IPS-20b (cell line): Measurements from ENCODE around the gene RBFOX2.

ENCODE experiments used
- H3K27ac ChIP-seq: one replicate; pipeline ENCODE4 v1.5.1; 2013; ENCODE audit warnings: low read length
- H3K27me3 ChIP-seq: 2 replicates; pipeline ENCODE4 v1.6.1; 2013; ENCODE audit warnings: mild to moderate bottlenecking, low read length, inconsistent platforms; ENCODE audit not compliant: insufficient read depth
- H3K36me3 ChIP-seq: 2 replicates; pipeline ENCODE4 v1.6.1; 2013; ENCODE audit warnings: low read depth, mild to moderate bottlenecking, inconsistent platforms, low read length, moderate library complexity; ENCODE audit not compliant: insufficient read depth
- H3K4me1 ChIP-seq: 2 replicates; pipeline ENCODE4 v1.6.1; 2013; ENCODE audit warnings: mild to moderate bottlenecking, control low read depth, inconsistent platforms, low read length, moderate library complexity; ENCODE audit not compliant: insufficient read depth
- H3K4me3 ChIP-seq: 2 replicates; pipeline ENCODE4 v1.5.1; 2013; ENCODE audit warnings: mild to moderate bottlenecking, low read length, inconsistent platforms
- H3K9ac ChIP-seq: 2 replicates; pipeline ENCODE4 v1.6.1; 2013; ENCODE audit warnings: low read depth, mild to moderate bottlenecking, inconsistent platforms, low read length, moderate library complexity
- H3K9me3 ChIP-seq: 2 replicates; pipeline ENCODE4 v1.6.1; 2013; ENCODE audit warnings: mild to moderate bottlenecking, low read depth, low read length, inconsistent platforms; ENCODE audit not compliant: insufficient read depth

RBFOX2 gene

GRCh38 chr22:35850831-35851230, 177.8 kb downstream of the RBFOX2 start:
- H3K9ac ChIP-seq, result no peak overlapping the region
- no peak overlapping the region for H3K27ac ChIP-seq
- H3K9me3 ChIP-seq, result no peaks in the 10 kb centered on the region
- no peaks in the 10 kb centered on the region for H3K27me3 ChIP-seq
- H3K4me3 ChIP-seq, result no peak overlapping the region
- H3K4me1 ChIP-seq, result peaks cover 5% of the 10 kb centered on the region; the same call in 1 of the 2 replicates
- H3K36me3 ChIP-seq, result no peaks in the 10 kb centered on the region

- H3K9ac ChIP-seq, result no peak overlapping the region
- H3K9me3 ChIP-seq, result no peaks in the 10 kb centered on the region
- no peak overlapping the region for H3K27ac ChIP-seq
- H3K36me3 ChIP-seq, result no peaks in the 10 kb centered on the region
- peaks cover 14% of the 10 kb centered on the region; the same call in 1 of the 2 replicates for H3K4me1 ChIP-seq
- no peaks in the 10 kb centered on the region for H3K27me3 ChIP-seq
- no peak overlapping the region for H3K4me3 ChIP-seq
Measured at GRCh38 chr22:35846804-35847203, 181.8 kb downstream of the RBFOX2 start.

- no peak overlapping the region for H3K27ac ChIP-seq
Measured at GRCh38 chr22:35844886-35845285, 183.7 kb downstream of the RBFOX2 start.

DNA sequence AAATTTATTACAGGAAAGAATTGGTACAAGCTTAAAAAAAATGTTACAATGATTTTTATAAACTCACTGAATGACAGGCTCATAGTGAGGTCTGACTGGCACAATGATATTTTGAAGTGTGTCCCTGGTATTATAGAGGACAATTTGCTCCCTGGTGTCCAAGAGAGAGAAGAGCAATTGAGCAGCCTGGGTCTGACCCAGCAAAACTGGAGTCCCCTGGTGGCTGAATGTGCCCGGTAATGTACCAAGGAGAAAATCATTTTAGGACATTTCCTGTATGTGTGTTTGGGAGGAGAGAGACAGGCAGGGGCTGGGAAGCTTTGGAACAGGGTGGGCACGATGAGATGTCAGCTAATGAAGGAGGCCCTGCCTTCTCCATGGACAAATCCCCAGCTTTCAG, 185.7 kb downstream of the RBFOX2 start:
- Histone ChIP-seq H3K27ac (no peak overlapping the region), H3K9me3 (no peaks in the 10 kb centered on the region), H3K4me1 (peaks cover 20% of the 10 kb centered on the region; the same call in 1 of the 2 replicates), H3K36me3 (no peaks in the 10 kb centered on the region), H3K4me3 (no peak overlapping the region), H3K27me3 (no peaks in the 10 kb centered on the region), H3K9ac (no peak overlapping the region; the same call in 1 of the 2 replicates)

More at GRCh38 chr22:35844886-35845285, 183.7 kb downstream of the RBFOX2 start:
- Histone ChIP-seq H3K27me3 (no peaks in the 10 kb centered on the region), H3K9ac (no peak overlapping the region), H3K4me3 (no peak overlapping the region), H3K36me3 (no peaks in the 10 kb centered on the region), H3K9me3 (no peaks in the 10 kb centered on the region), H3K4me1 (peaks cover 13% of the 10 kb centered on the region; the same call in 1 of the 2 replicates)

DNA sequence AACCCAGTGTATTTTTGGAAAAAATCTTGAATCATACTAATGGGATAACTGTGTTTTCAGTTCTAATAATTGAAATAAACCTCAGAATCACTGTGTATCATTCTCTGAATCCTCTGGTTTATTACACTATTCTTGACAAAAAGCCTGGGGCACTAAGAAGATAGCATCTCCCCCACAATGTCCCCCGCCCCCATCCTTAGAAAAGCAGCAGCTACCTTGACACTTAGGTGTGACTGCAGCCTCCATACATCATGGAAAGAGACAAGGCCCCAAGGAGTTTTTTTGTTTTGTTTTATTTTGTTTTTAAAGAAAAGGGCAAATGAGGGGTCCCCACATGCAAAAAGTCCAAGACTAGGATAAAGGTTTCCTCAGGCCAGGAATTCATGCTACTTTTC, 186.1 kb downstream of the RBFOX2 start:
- H3K36me3 ChIP-seq, result no peaks in the 10 kb centered on the region
- no peak overlapping the region for H3K27ac ChIP-seq
- no peaks in the 10 kb centered on the region for H3K27me3 ChIP-seq
- H3K9me3 ChIP-seq, result no peaks in the 10 kb centered on the region
- H3K4me3 ChIP-seq, result no peak overlapping the region
- no peak overlapping the region; the same call in 1 of the 2 replicates for H3K9ac ChIP-seq
- H3K4me1 ChIP-seq, result peaks cover 24% of the 10 kb centered on the region; the same call in 1 of the 2 replicates

- H3K27ac ChIP-seq, result no peak overlapping the region
- peaks cover 28% of the 10 kb centered on the region for H3K4me1 ChIP-seq
- no peaks in the 10 kb centered on the region for H3K27me3 ChIP-seq
- H3K9me3 ChIP-seq, result no peaks in the 10 kb centered on the region
- H3K9ac ChIP-seq, result no peak overlapping the region; the same call in 1 of the 2 replicates
- H3K36me3 ChIP-seq, result no peaks in the 10 kb centered on the region
- no peak overlapping the region for H3K4me3 ChIP-seq
Measured at GRCh38 chr22:35841907-35842518, 186.6 kb downstream of the RBFOX2 start.

- Histone ChIP-seq H3K9me3 (no peaks in the 10 kb centered on the region), H3K36me3 (no peaks in the 10 kb centered on the region), H3K27ac (peak overlapping the region; percentile 15), H3K4me1 (peaks cover 41% of the 10 kb centered on the region), H3K27me3 (no peaks in the 10 kb centered on the region), H3K9ac (peak overlapping the region; percentile 87), H3K4me3 (peak overlapping the region; percentile 91)
Measured at GRCh38 chr22:35840302-35840739, 188.3 kb downstream of the RBFOX2 start.

GRCh38 chr22:35839841-35840301, 188.8 kb downstream of the RBFOX2 start:
- Histone ChIP-seq H3K27ac (peak overlapping the region; percentile 15), H3K4me1 (peaks cover 46% of the 10 kb centered on the region), H3K9ac (peak overlapping the region; percentile 87), H3K9me3 (no peaks in the 10 kb centered on the region), H3K36me3 (no peaks in the 10 kb centered on the region), H3K4me3 (peak overlapping the region; percentile 91), H3K27me3 (no peaks in the 10 kb centered on the region)

DNA sequence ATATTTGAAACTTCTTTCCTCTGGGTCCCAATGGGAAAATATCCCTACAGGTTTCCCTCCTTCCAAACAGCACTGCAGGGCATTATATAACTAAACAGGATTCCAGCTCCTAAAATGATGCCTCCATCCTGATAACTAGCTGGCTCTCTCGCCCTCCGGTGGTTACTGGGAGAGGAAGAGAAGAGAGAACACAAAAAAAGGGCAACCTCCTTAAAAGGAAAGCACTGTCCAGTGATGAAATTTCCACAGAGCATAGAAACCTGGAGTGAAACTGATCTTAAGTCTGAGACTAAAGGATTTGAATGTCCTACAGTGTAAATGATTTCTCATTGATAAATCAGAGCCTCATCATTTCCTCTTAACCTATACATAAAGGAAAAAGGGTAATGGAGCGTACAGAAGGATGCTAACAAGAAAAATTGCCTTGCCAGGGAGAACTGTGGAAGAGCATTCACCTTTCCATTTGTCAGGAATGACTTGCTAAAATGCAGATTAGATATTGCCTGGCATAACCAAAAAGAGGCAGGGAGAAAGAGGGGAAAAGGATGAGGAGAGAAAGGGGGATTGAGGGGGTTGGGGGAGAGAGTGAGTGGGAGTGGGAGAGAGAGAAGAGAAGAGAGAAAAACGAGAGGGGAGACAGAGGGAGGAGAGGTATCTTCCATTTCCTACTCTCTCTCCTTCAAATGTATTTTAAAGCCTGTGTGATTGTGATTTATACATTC, 189.6 kb downstream of the RBFOX2 start:
- peak overlapping the region; percentile 87; the same call in 1 of the 2 replicates for H3K9ac ChIP-seq

DNA sequence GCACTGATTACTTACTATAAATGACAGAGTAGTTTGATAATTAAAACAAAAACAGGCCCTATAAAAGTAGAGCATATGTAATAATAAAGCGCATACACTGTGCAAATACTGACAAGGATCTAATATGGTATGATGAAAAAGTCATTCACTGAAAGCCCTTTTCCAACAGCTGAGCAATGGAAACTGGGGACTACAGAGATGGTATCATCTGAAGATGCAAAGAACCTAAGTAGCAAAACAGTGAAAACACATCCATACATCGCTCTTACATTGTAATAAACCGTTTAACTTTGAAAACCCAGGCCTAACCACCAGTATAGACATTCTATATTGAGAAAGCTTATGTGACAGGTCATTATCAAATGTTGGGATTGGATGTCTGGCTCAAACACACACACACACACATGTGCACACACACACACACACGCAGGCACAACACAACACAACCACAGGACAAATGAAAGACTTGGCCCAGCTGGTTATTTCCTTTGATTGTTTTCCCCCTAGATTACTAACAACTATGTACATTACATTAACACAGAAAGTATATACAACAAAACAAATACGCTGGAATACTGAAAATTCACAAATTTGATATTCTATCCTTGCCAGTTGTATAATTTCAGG, 191.4 kb downstream of the RBFOX2 start:
- Histone ChIP-seq H3K27ac (peak overlapping the region; percentile 86), H3K4me3 (peak overlapping the region; percentile 76; the same call in 1 of the 2 replicates), H3K9ac (peak overlapping the region; percentile 89; the same call in 1 of the 2 replicates), H3K27me3 (no peaks in the 10 kb centered on the region), H3K4me1 (peaks cover 49% of the 10 kb centered on the region), H3K9me3 (no peaks in the 10 kb centered on the region), H3K36me3 (no peaks in the 10 kb centered on the region)

More for the DNA sequence above, 189.6 kb downstream of the RBFOX2 start:
- Histone ChIP-seq H3K4me1 (peaks cover 54% of the 10 kb centered on the region), H3K9me3 (no peaks in the 10 kb centered on the region), H3K27me3 (no peaks in the 10 kb centered on the region), H3K36me3 (no peaks in the 10 kb centered on the region), H3K4me3 (peak overlapping the region; percentile 91), H3K27ac (no peak overlapping the region)

DNA sequence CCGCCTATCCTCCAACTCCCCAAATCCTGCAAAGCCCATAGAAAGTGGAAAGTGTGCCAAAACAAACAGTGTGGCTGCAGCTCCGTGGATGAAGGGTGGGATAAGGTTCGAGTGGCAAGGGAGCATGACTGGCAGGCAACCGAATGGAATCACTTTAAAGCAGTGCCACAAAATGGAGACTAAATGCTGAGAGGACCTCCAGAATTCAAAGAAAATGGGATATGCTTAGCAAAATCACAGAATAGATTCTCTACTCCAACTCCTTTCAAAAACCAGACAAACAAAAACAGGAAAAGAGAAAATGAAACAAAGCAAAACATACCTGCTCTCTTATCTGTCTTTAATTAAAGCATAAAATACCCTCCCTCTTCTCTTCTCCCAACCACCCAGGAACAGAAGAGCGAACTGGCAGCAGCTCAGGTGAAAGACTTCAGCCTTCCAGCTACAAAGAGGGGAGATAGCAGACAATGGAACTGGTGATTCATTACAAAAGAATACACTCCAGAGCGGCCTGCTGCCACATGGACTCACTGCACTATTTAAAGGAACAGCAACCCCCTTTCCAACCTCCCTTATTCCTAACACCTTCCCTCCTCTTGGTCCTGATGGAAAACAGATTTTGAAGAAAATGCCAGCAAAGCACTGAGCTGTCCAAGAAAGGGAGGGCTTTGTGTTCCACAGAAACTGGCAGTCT, 192.5 kb downstream of the RBFOX2 start:
- H3K27ac ChIP-seq, result peak overlapping the region; percentile 86
- no peaks in the 10 kb centered on the region for H3K9me3 ChIP-seq
- H3K4me3 ChIP-seq, result peak overlapping the region; percentile 76
- peaks cover 47% of the 10 kb centered on the region for H3K4me1 ChIP-seq
- H3K9ac ChIP-seq, result peak overlapping the region; percentile 89
- H3K36me3 ChIP-seq, result no peaks in the 10 kb centered on the region
- H3K27me3 ChIP-seq, result no peaks in the 10 kb centered on the region
